GM23338 (cell line): ENCODE measurements around the gene NBAS. TPM values are rescaled to one million over a fixed set of nuclear protein-coding genes. Genes with fewer than 3 reads are reported as not detected.

ENCODE experiments used
- ATAC-seq: fragments of 200-7000 bp; cut with Tn5 transposase; 3 replicates; pipeline ENCODE4 v1.9.1; 2020
- DNase-seq: peaks from one replicate; pipeline ENCODE4 v3.0.0-alpha.2; 2015; ENCODE audit warnings: low spot score
- H2AFZ ChIP-seq: fragments of 200-600 bp; sonication (generic); 2 replicates; pipeline ENCODE4 v1.8.0; 2016; ENCODE audit warnings: antibody characterized with exemption, mild to moderate bottlenecking, moderate library complexity
- H3F3A ChIP-seq: fragments of 200-600 bp; sonication (generic); replicated peaks from 2 replicates; pipeline ENCODE4 v1.8.0; 2017; ENCODE audit warnings: antibody characterized with exemption, mixed run types, low read depth
- H3K27ac ChIP-seq: fragments of 200-600 bp; sonication (generic); 2 replicates; pipeline ENCODE4 v1.6.1; 2016; ENCODE audit warnings: low read depth
- H3K27me3 ChIP-seq: fragments of 200-600 bp; sonication (generic); 2 replicates; pipeline ENCODE4 v1.8.0; 2016; ENCODE audit warnings: mild to moderate bottlenecking, mixed run types, moderate library complexity; ENCODE audit not compliant: insufficient read depth
- H3K36me3 ChIP-seq: fragments of 200-600 bp; sonication (generic); 2 replicates; pipeline ENCODE4 v1.8.0; 2016; ENCODE audit warnings: mild to moderate bottlenecking; ENCODE audit not compliant: insufficient read depth
- H3K4me1 ChIP-seq: fragments of 200-600 bp; sonication (generic); 2 replicates; pipeline ENCODE4 v1.8.0; 2016; ENCODE audit warnings: mild to moderate bottlenecking, moderate library complexity; ENCODE audit not compliant: insufficient read depth
- H3K4me2 ChIP-seq: fragments of 200-600 bp; sonication (generic); 2 replicates; pipeline ENCODE4 v1.7.1; 2017; ENCODE audit warnings: mixed run types
- H3K4me3 ChIP-seq: fragments of 200-600 bp; sonication (generic); 2 replicates; pipeline ENCODE4 v1.6.1; 2016; ENCODE audit warnings: mixed run types
- H3K79me2 ChIP-seq: fragments of 200-600 bp; sonication (generic); replicated peaks from 2 replicates; pipeline ENCODE4 v1.8.0; 2017; ENCODE audit warnings: mild to moderate bottlenecking; ENCODE audit not compliant: insufficient read depth
- H3K9me2 ChIP-seq: fragments of 200-600 bp; sonication (generic); 2 replicates; pipeline ENCODE4 v1.8.0; 2017; ENCODE audit not compliant: insufficient read depth
- H4K20me1 ChIP-seq: fragments of 200-600 bp; sonication (generic); replicated peaks from 2 replicates; pipeline ENCODE4 v1.8.0; 2017; ENCODE audit warnings: mild to moderate bottlenecking; ENCODE audit not compliant: insufficient read depth
- H3K27ac Mint-ChIP-seq: 2 replicates; pipeline ENCODE4 v1.8.0; 2020; ENCODE audit warnings: inconsistent platforms, mild to moderate bottlenecking, moderate library complexity, mixed read lengths
- H3K27me3 Mint-ChIP-seq: 3 replicates; pipeline ENCODE4 v1.8.0; 2022; ENCODE audit warnings: low read depth, mild to moderate bottlenecking, moderate library complexity, mixed read lengths, inconsistent platforms; ENCODE audit not compliant: insufficient read depth, poor library complexity
- H3K36me3 Mint-ChIP-seq: 3 replicates; pipeline ENCODE4 v1.8.0; 2021; ENCODE audit warnings: low read depth, mild to moderate bottlenecking, inconsistent platforms, moderate library complexity, mixed read lengths
- H3K4me1 Mint-ChIP-seq: 3 replicates; pipeline ENCODE4 v1.8.0; 2020; ENCODE audit warnings: mild to moderate bottlenecking, inconsistent platforms, mixed read lengths
- H3K4me3 Mint-ChIP-seq: 3 replicates; pipeline ENCODE4 v1.8.0; 2021; ENCODE audit warnings: moderate library complexity, mild to moderate bottlenecking, inconsistent platforms, mixed read lengths
- H3K9me3 Mint-ChIP-seq: 3 replicates; pipeline ENCODE4 v1.8.0; 2020; ENCODE audit warnings: moderate library complexity, mild to moderate bottlenecking, inconsistent platforms, mixed read lengths
- CREB1 ChIP-seq: fragments of 250-450 bp; sonication (Bioruptor Pico); IDR thresholded peaks from 2 replicates; pipeline ENCODE4 v1.5.0; 2020; ENCODE audit warnings: low read depth, mild to moderate bottlenecking, moderate library complexity
- CTCF ChIP-seq, 2 experiments: fragments of 200-600 bp in 1 of 2; sonication (generic) in 1 of 2; conservative IDR thresholded peaks; 2 replicates each; pipeline versions ENCODE4 v1.5.1 to v1.6.1; 2016 to 2017; ENCODE audit warnings: antibody characterized with exemption in 2 of 2, low read depth in 2 of 2, mild to moderate bottlenecking in 2 of 2, moderate library complexity in 1 of 2
- ETS1 ChIP-seq: IDR thresholded peaks from 2 replicates; pipeline ENCODE4 v1.6.1; 2016; ENCODE audit warnings: antibody characterized with exemption
- EZH2 ChIP-seq: fragments of 200-600 bp; sonication (generic); IDR thresholded peaks from one replicate; pipeline ENCODE4 v1.8.0; 2017; ENCODE audit warnings: antibody characterized with exemption, mild to moderate bottlenecking, low read depth; ENCODE audit not compliant: unreplicated experiment
- EZH2phosphoT487 ChIP-seq: fragments of 200-600 bp; sonication (generic); IDR thresholded peaks from one replicate; pipeline ENCODE4 v1.8.1; 2018; ENCODE audit warnings: antibody characterized with exemption; ENCODE audit not compliant: unreplicated experiment
- JUNB ChIP-seq: IDR thresholded peaks from one replicate; pipeline ENCODE4 v1.6.1; 2016; ENCODE audit warnings: antibody characterized with exemption; ENCODE audit not compliant: unreplicated experiment
- NANOG ChIP-seq: IDR thresholded peaks from 2 replicates; pipeline ENCODE4 v1.6.1; 2016; ENCODE audit warnings: antibody characterized with exemption, borderline replicate concordance
- POLR2AphosphoS5 ChIP-seq: IDR thresholded peaks from 2 replicates; pipeline ENCODE4 v1.6.1; 2016; ENCODE audit warnings: antibody characterized with exemption, low read depth
- STAT1 ChIP-seq: IDR thresholded peaks from one replicate; pipeline ENCODE4 v1.6.1; 2016; ENCODE audit warnings: antibody characterized with exemption; ENCODE audit not compliant: unreplicated experiment
- ZNF331 ChIP-seq: fragments of 250-450 bp; sonication (Bioruptor Pico); IDR thresholded peaks from 2 replicates; pipeline ENCODE4 v1.5.0; 2020; ENCODE audit warnings: low read depth, mild to moderate bottlenecking, moderate library complexity
- ZNF462 ChIP-seq: fragments of 250-450 bp; sonication (Bioruptor Pico); IDR thresholded peaks from 2 replicates; pipeline ENCODE4 v1.5.0; 2020; ENCODE audit warnings: mild to moderate bottlenecking, moderate library complexity
- polyA plus RNA-seq: library from polyadenylated mRNA; unstranded; fragments of >200 nt; fragmentation: Nextera tagmentation; extraction: Ambion mirVana; gene quantifications from 2 replicates; pipeline ENCODE4 v1.2.1, GENCODE V29; 2016
- total RNA-seq: library from RNA; depleted of rRNA; stranded (reverse); fragments of >200 nt; shearing (Covaris generic); gene quantifications from 2 replicates; pipeline ENCODE4 v1.2.3, GENCODE V29; 2014

Gene NBAS
- total and polyA plus RNA-seq, 2 experiments from 2014 or later = 24.8 to 38.9 TPM

- Histone ChIP-seq H2AFZ (no peak overlapping the region), H4K20me1 (no peaks in the 10 kb centered on the region), H3K9me2 (0 out of 2 replicates have a peak, but pooled peaks cover 3% of the 10 kb centered on the region), H3K4me3 (no peak overlapping the region), H3K79me2 (no peaks in the 10 kb centered on the region), H3K4me2 (no peak overlapping the region), H3K27ac (no peak overlapping the region), H3F3A (no peaks in the 10 kb centered on the region), H3K36me3 (no peaks in the 10 kb centered on the region), H3K27me3 (no peaks in the 10 kb centered on the region), H3K4me1 (no peaks in the 10 kb centered on the region)
- TF ChIP-seq ZNF462 (CRISPR knock-in tag) (no peak), POLR2AphosphoS5 (no peak), JUNB (no peak), NANOG (no peak)
- ATAC-seq (no peak), DNase-seq (no peak)
- H3K4me1 Mint-ChIP-seq = peaks cover 3% of the 10 kb centered on the region; the same call in 2 of the 3 replicates
- H3K27me3 Mint-ChIP-seq = no peaks in the 10 kb centered on the region
- H3K4me3 Mint-ChIP-seq = no peak overlapping the region
- no peaks in the 10 kb centered on the region for H3K9me3 Mint-ChIP-seq
- no peaks in the 10 kb centered on the region; the same call in 2 of the 3 replicates for H3K36me3 Mint-ChIP-seq
- H3K27ac Mint-ChIP-seq = peak overlapping the region; percentile 76
Measured at GRCh38 chr2:15331787-15332186, 229.3 kb downstream of the NBAS start.

- Histone ChIP-seq H4K20me1 (no peaks in the 10 kb centered on the region), H3K9me2 (no peaks in the 10 kb centered on the region), H3K36me3 (no peaks in the 10 kb centered on the region), H3K4me3 (no peak overlapping the region), H3K4me1 (no peaks in the 10 kb centered on the region), H3K27me3 (no peaks in the 10 kb centered on the region), H2AFZ (no peak overlapping the region), H3K27ac (no peak overlapping the region), H3F3A (no peaks in the 10 kb centered on the region), H3K79me2 (no peaks in the 10 kb centered on the region), H3K4me2 (no peak overlapping the region)
- Mint-ChIP-seq H3K4me1 (no peaks in the 10 kb centered on the region), H3K36me3 (peaks cover 27% of the 10 kb centered on the region), H3K27me3 (no peaks in the 10 kb centered on the region), H3K4me3 (no peak overlapping the region), H3K9me3 (peaks cover 5% of the 10 kb centered on the region), H3K27ac (no peak overlapping the region)
- DNase-seq (no peak), ATAC-seq (no peak)
- TF ChIP-seq CTCF (conservative IDR thresholded peaks at IDR 0.05; ENCODE audit: low read depth in 2 of 2) (no peak), STAT1 (no peak), ETS1 (no peak), EZH2phosphoT487 (no peak), CREB1 (CRISPR knock-in tag) (no peak), ZNF331 (no peak), JUNB (no peak), POLR2AphosphoS5 (no peak), EZH2 (no peak)
Measured at GRCh38 chr2:15325296-15325695, 235.8 kb downstream of the NBAS start.
